SK-N-DZ (cell line): ENCODE data around the gene GALNT5.
A peak's percentile ranks its signal among the peaks of the same experiment; 100 is the strongest.
"Not testable (repeated sequence)": the region's sequence is repeated elsewhere in the genome, so short reads cannot be mapped to it uniquely, and the experiment has no call there.

Source experiments
- DNase-seq: peaks from one replicate; pipeline ENCODE4 v3.0.0-alpha.2; 2015; ENCODE audit warnings: low spot score

Gene GALNT5

GRCh38 chr2:157327621-157328500, 70.4 kb downstream of the GALNT5 start:
- DNase-seq, result peak; percentile 70

GRCh38 chr2:157329524-157329923, 72.0 kb downstream of the GALNT5 start:
- DNase-seq, result no peak

- DNase-seq, result no peak
Measured at GRCh38 chr2:157333304-157334047, 76.0 kb downstream of the GALNT5 start.

- DNase-seq, result no peak
Measured at GRCh38 chr2:157334335-157334734, 76.8 kb downstream of the GALNT5 start.

GRCh38 chr2:157334797-157335196, 77.3 kb downstream of the GALNT5 start:
- no peak for DNase-seq

GRCh38 chr2:157336137-157337010, 78.9 kb downstream of the GALNT5 start:
- peak; percentile 28 for DNase-seq

GRCh38 chr2:157337978-157338377, 80.5 kb downstream of the GALNT5 start:
- DNase-seq, result no peak

- no peak for DNase-seq
Measured at GRCh38 chr2:157339965-157340655, 82.6 kb downstream of the GALNT5 start.

- DNase-seq, result not testable (repeated sequence)
Measured at GRCh38 chr2:157341381-157341780, 83.9 kb downstream of the GALNT5 start.

- no peak for DNase-seq
Measured at GRCh38 chr2:157345647-157346389, 88.3 kb downstream of the GALNT5 start.

GRCh38 chr2:157348291-157348921, 90.9 kb downstream of the GALNT5 start:
- no peak for DNase-seq

- no peak for DNase-seq
Measured at GRCh38 chr2:157349949-157350515, 92.5 kb downstream of the GALNT5 start.

- no peak for DNase-seq
Measured at GRCh38 chr2:157355618-157356017, 98.1 kb downstream of the GALNT5 start.

- DNase-seq, result no peak
Measured at GRCh38 chr2:157359628-157360027, 102.1 kb downstream of the GALNT5 start.

GRCh38 chr2:157361526-157361925, 104.0 kb downstream of the GALNT5 start:
- DNase-seq, result no peak

GRCh38 chr2:157362627-157363026, 105.1 kb downstream of the GALNT5 start:
- DNase-seq, result no peak

- no peak for DNase-seq
Measured at GRCh38 chr2:157363612-157364101, 106.2 kb downstream of the GALNT5 start.
